Measurements from ENCODE around the gene RPL4.
A peak's percentile ranks its signal among the peaks of the same experiment; 100 is the strongest.

Gene RPL4

GRCh38 chr15:66454143-66454542 is 50.5 kb downstream of the RPL4 start:
- peak; percentile 72 for DNase-seq

- peak; percentile 31 for DNase-seq
Measured at GRCh38 chr15:66452971-66453580, 51.6 kb downstream of the RPL4 start.

DNA sequence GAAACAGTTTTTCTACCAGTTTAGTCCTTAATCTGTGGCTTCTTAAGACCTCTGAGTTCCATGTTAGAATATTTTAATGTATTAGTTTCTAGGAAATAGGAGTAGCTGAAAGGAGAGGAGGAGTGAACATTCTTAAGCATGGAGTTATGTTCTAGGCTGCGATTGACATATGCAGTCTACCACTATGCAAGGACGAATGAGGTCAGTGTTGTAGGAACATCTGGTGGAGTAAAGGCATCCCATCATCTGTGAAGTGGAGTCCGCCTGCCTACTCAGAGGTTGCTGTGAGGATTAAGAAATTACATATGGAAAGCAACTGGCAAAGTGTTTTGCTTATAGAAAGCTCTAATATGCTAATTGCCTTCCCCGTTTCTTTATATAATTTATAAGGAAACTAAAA is 52.2 kb downstream of the RPL4 start:
- DNase-seq: no peak
